IMR-90 (cell line): ENCODE results near the gene LEMD1. TPM values are rescaled to one million over a fixed set of nuclear protein-coding genes. Genes with fewer than 3 reads are reported as not detected.
A peak's percentile ranks its signal among the peaks of the same experiment; 100 is the strongest.

ENCODE experiments used
- ATAC-seq: fragments of 200-7000 bp; cut with Tn5 transposase; 2 replicates; pipeline ENCODE4 v1.9.1; 2020; ENCODE audit warnings: low read depth, mild to moderate bottlenecking, moderate library complexity
- BruUV-seq: library from RNA; stranded (reverse); fragments of 400-500 nt; replicated peaks from 2 replicates; lab custom pipeline; 2021; lab: Mats Ljungman, UMichigan
- CTCF ChIA-PET: fragments of 300-600 bp; formaldehyde crosslinking; extraction: SDS; loops from one replicate; lab custom pipeline; 2021; ENCODE audit warnings: antibody characterized with exemption; lab: Yijun Ruan, JAX
- POLR2A ChIA-PET: fragments of 300-600 bp; sonication (Branson Sonifier 250); formaldehyde crosslinking; loops from one replicate; lab custom pipeline; 2022; ENCODE audit warnings: antibody characterized with exemption; ENCODE audit not compliant: unreplicated experiment; lab: Charles Lee
- DNase-seq: peaks from one replicate; pipeline ENCODE4 v3.0.0; 2013
- H2AFZ ChIP-seq: replicated peaks from 2 replicates; pipeline ENCODE3; 2013; ENCODE audit warnings: low read length, mild to moderate bottlenecking; ENCODE audit not compliant: poor library complexity
- H2AK5ac ChIP-seq: 2 replicates; pipeline ENCODE4 v1.6.1; 2013; ENCODE audit warnings: low read depth, low read length, inconsistent platforms
- H2AK9ac ChIP-seq: replicated peaks from 2 replicates; pipeline ENCODE3; 2013; ENCODE audit warnings: mild to moderate bottlenecking, low read depth, low read length, moderate library complexity; ENCODE audit not compliant: poor library complexity
- H2BK120ac ChIP-seq: 2 replicates; pipeline ENCODE4 v1.6.1; 2013; ENCODE audit warnings: low read depth, low read length, inconsistent platforms
- H2BK15ac ChIP-seq: 3 replicates; pipeline ENCODE4 v1.6.1; 2013; ENCODE audit warnings: low read depth, low read length, inconsistent platforms
- H2BK20ac ChIP-seq: 2 replicates; pipeline ENCODE4 v1.6.1; 2013; ENCODE audit warnings: low read depth, mild to moderate bottlenecking, inconsistent platforms, low read length, moderate library complexity
- H2BK5ac ChIP-seq: 2 replicates; pipeline ENCODE4 v1.6.1; 2013; ENCODE audit warnings: mild to moderate bottlenecking, low read depth, low read length, inconsistent platforms; ENCODE audit not compliant: poor library complexity, severe bottlenecking
- H3K14ac ChIP-seq: replicated peaks from 2 replicates; pipeline ENCODE4 v1.6.1; 2013; ENCODE audit warnings: low read depth, low read length, inconsistent platforms
- H3K18ac ChIP-seq: 2 replicates; pipeline ENCODE4 v1.6.1; 2013; ENCODE audit warnings: low read depth, low read length, control low read depth
- H3K23ac ChIP-seq: 2 replicates; pipeline ENCODE4 v1.6.1; 2013; ENCODE audit warnings: low read depth, low read length, inconsistent platforms
- H3K27ac ChIP-seq: 2 replicates; pipeline ENCODE4 v1.5.1; 2013; ENCODE audit warnings: mild to moderate bottlenecking, control low read depth, low read length; ENCODE audit not compliant: insufficient read depth
- H3K27me3 ChIP-seq: 2 replicates; pipeline ENCODE4 v1.6.1; 2013; ENCODE audit warnings: low read length; ENCODE audit not compliant: control insufficient read depth, insufficient read depth
- H3K36me3 ChIP-seq: 2 replicates; pipeline ENCODE4 v1.6.1; 2013; ENCODE audit warnings: low read length, mixed read lengths; ENCODE audit not compliant: control insufficient read depth, insufficient read depth
- H3K4ac ChIP-seq: 2 replicates; pipeline ENCODE4 v1.6.1; 2013; ENCODE audit warnings: low read depth, low read length, inconsistent platforms
- H3K4me1 ChIP-seq: 2 replicates; pipeline ENCODE4 v1.6.1; 2013; ENCODE audit warnings: low read length, mixed read lengths; ENCODE audit not compliant: control insufficient read depth, insufficient read depth
- H3K4me2 ChIP-seq: 2 replicates; pipeline ENCODE4 v1.6.1; 2013; ENCODE audit warnings: low read depth, mild to moderate bottlenecking, control low read depth, low read length, moderate library complexity
- H3K4me3 ChIP-seq: 2 replicates; pipeline ENCODE4 v1.5.1; 2013; ENCODE audit warnings: low read depth, mild to moderate bottlenecking, control low read depth, low read length, moderate library complexity; ENCODE audit not compliant: insufficient read depth
- H3K56ac ChIP-seq: 2 replicates; pipeline ENCODE4 v1.6.1; 2013; ENCODE audit warnings: low read length, inconsistent platforms; ENCODE audit not compliant: insufficient read depth; ENCODE audit errors: extremely low read depth
- H3K79me1 ChIP-seq, 2 experiments: 2 replicates each; pipeline ENCODE4 v1.6.1; 2013; ENCODE audit warnings: low read length in 2 of 2, inconsistent platforms in 1 of 2, low read depth in 1 of 2
- H3K9ac ChIP-seq: 2 replicates; pipeline ENCODE4 v1.6.1; 2013; ENCODE audit warnings: low read depth, low read length, control low read depth
- H3K9me1 ChIP-seq: 2 replicates; pipeline ENCODE4 v1.6.1; 2013; ENCODE audit warnings: low read length, inconsistent platforms; ENCODE audit not compliant: insufficient read depth
- H3K9me3 ChIP-seq: 2 replicates; pipeline ENCODE4 v1.6.1; 2013; ENCODE audit warnings: low read length; ENCODE audit not compliant: control insufficient read depth, insufficient read depth
- H4K20me1 ChIP-seq: 2 replicates; pipeline ENCODE4 v1.6.1; 2013; ENCODE audit warnings: low read length, inconsistent platforms; ENCODE audit not compliant: insufficient read depth
- H4K5ac ChIP-seq: 2 replicates; pipeline ENCODE4 v1.6.1; 2013; ENCODE audit warnings: mild to moderate bottlenecking, low read depth, low read length, control low read depth
- H4K8ac ChIP-seq, 2 experiments: 2 replicates each; pipeline ENCODE4 v1.6.1; 2013; ENCODE audit warnings: low read depth in 2 of 2, low read length in 2 of 2, control low read depth in 1 of 2, inconsistent platforms in 1 of 2
- H4K91ac ChIP-seq: 2 replicates; pipeline ENCODE4 v1.6.1; 2013; ENCODE audit warnings: low read depth, low read length, inconsistent platforms; ENCODE audit not compliant: insufficient read depth
- CHD1 ChIP-seq: IDR thresholded peaks from 2 replicates; pipeline ENCODE4 v1.6.1; 2012; ENCODE audit warnings: low read depth, low read length, improper control_type of control experiment
- FOS ChIP-seq: fragments of 150-350 bp; IDR thresholded peaks from 2 replicates; pipeline ENCODE4 v1.6.1; 2016; ENCODE audit warnings: low read depth, low read length
- MAZ ChIP-seq: IDR thresholded peaks from 2 replicates; pipeline ENCODE4 v1.6.1; 2012; ENCODE audit warnings: low read depth, mild to moderate bottlenecking, low read length, improper control_type of control experiment, moderate library complexity, borderline replicate concordance
- MXI1 ChIP-seq: IDR thresholded peaks from 2 replicates; pipeline ENCODE4 v1.6.1; 2012; ENCODE audit warnings: low read depth, mild to moderate bottlenecking, low read length, moderate library complexity, borderline replicate concordance
- NFE2L2 ChIP-seq: fragments of 150-350 bp; IDR thresholded peaks from 2 replicates; pipeline ENCODE4 v1.6.1; 2016; ENCODE audit warnings: low read depth, mild to moderate bottlenecking, low read length
- USF2 ChIP-seq: fragments of 150-350 bp; IDR thresholded peaks from 2 replicates; pipeline ENCODE4 v1.6.1; 2017; ENCODE audit warnings: mild to moderate bottlenecking, antibody characterized with exemption, low read length, low read depth
- WGBS, 2 experiments: methylation state at CpG; one replicate each; pipeline versions ENCODE4 v1.1.5 to v1.1.7; 2013; ENCODE audit warnings: missing lambda C conversion rate in 2 of 2; ENCODE audit not compliant: insufficient read length in 1 of 2; ENCODE audit errors: extremely low coverage in 2 of 2; 5-methylcytosine and 5-hydroxymethylcytosine counted together
- dilution Hi-C: fragments of 300-500 bp; cut with HindIII; formaldehyde crosslinking; loops from one replicate; pipeline ENCODE4 v1.14.3; 2018; ENCODE audit warnings: low sequenced_read_pairs; ENCODE audit not compliant: unreplicated experiment
- in situ Hi-C: fragments of 300-500 bp; cut with MboI; formaldehyde crosslinking; loops from 3 replicates; pipeline ENCODE4 v1.14.3; 2019; ENCODE audit warnings: low sequenced_read_pairs, inconsistent platforms, mixed read lengths
- intact Hi-C: fragments of 100-400 bp; cut with micrococcal nuclease; formaldehyde crosslinking; loops from 2 replicates; pipeline ENCODE4 v1.10.0; 2022
- polyA plus RNA-seq, 3 experiments: library from polyadenylated mRNA; depleted of rRNA; stranded (reverse); fragments of >200 nt; gene quantifications; 2 replicates each; pipeline ENCODE4 v1.2.3, GENCODE V29; 2012; ENCODE audit warnings: low replicate concordance in 1 of 3
- total RNA-seq: library from RNA; depleted of rRNA; stranded (reverse); fragments of >200 nt; gene quantifications from 2 replicates; pipeline ENCODE4 v1.2.3, GENCODE V29; 2012

Gene LEMD1
- total and polyA plus RNA-seq, 2 of the 4 experiments (the other 2 are of a cell fraction) = not detected

GRCh38 chr1:205454903-205455335 is 33.1 kb upstream of the LEMD1 start:
- in situ Hi-C loops = no loop called here

More at GRCh38 chr1:205454903-205455335, 33.1 kb upstream of the LEMD1 start:
- no peak overlapping the region for H3K4ac ChIP-seq
- POLR2A ChIA-PET = no interaction called here
- no peaks in the 10 kb centered on the region for H3K79me1 ChIP-seq
- H3K4me1 ChIP-seq = no peaks in the 10 kb centered on the region
- ATAC-seq (no peak), DNase-seq (no peak)
- WGBS, 2 experiments = 0% methylated on average over 1 of the region's 6 CpGs; no CpG with 5 or more reads in 1 of the 2 experiments
- H3K18ac ChIP-seq = no peak overlapping the region
- no peak overlapping the region for H3K27ac ChIP-seq
- no peak overlapping the region for H3K9ac ChIP-seq
- no TSS peak for BruUV-seq
- H3K4me2 ChIP-seq = no peak overlapping the region
- TF ChIP-seq FOS (no peak), MXI1 (no peak), USF2 (no peak), CHD1 (no peak), MAZ (no peak), NFE2L2 (no peak)
- H4K5ac ChIP-seq = no peak overlapping the region
- dilution Hi-C loops = no loop called here
- no peak overlapping the region for H2AFZ ChIP-seq
- H2BK15ac ChIP-seq = no peak overlapping the region
- no peak overlapping the region for H4K91ac ChIP-seq
- no peak overlapping the region for H3K56ac ChIP-seq
- CTCF ChIA-PET = interaction anchor here (0.7 to 1.0 kb wide), 3 partner anchors 31 to 65 kb away, joined by 3 to 4 read pairs (median 3); no protein-coding TSS in a partner anchor
- intact Hi-C loops = no loop called here
- H2BK120ac ChIP-seq = no peak overlapping the region
- no peak overlapping the region for H3K4me3 ChIP-seq
- no peak overlapping the region for H4K8ac ChIP-seq
- H2AK9ac ChIP-seq = peak overlapping the region; percentile 42
- H2BK20ac ChIP-seq = no peak overlapping the region
- H3K9me1 ChIP-seq = no peaks in the 10 kb centered on the region
- no peak overlapping the region for H3K14ac ChIP-seq
- no peak overlapping the region for H3K23ac ChIP-seq
- peaks cover 79% of the 10 kb centered on the region for H3K27me3 ChIP-seq
- no peak overlapping the region for H2AK5ac ChIP-seq
- H4K20me1 ChIP-seq = no peaks in the 10 kb centered on the region
- H2BK5ac ChIP-seq = no peak overlapping the region
- no peaks in the 10 kb centered on the region for H3K36me3 ChIP-seq
- 0 out of 2 replicates have a peak, but pooled peaks cover 2% of the 10 kb centered on the region for H3K9me3 ChIP-seq
